K562 (cell line): ENCODE measurements around the gene CFAP157. TPM values are rescaled to one million over a fixed set of nuclear protein-coding genes. Genes with fewer than 3 reads are reported as not detected.

Experiments used
- ATAC-seq: fragments of 200-7000 bp; cut with Tn5 transposase; 3 replicates; pipeline ENCODE4 v1.9.1; 2020; ENCODE audit warnings: moderate library complexity
- BruUV-seq: library from RNA; stranded (reverse); fragments of 400-500 nt; replicated peaks from 2 replicates; lab custom pipeline; 2021; lab: Mats Ljungman, UMichigan
- CTCF ChIA-PET: fragments of 300-600 bp; formaldehyde crosslinking; extraction: SDS; loops from one replicate; lab custom pipeline; 2021; ENCODE audit warnings: low intra/inter-chr PET ratio; lab: Yijun Ruan, JAX
- POLR2A ChIA-PET: fragments of 300-600, 350-650 bp; sonication (Branson Sonifier 250); formaldehyde crosslinking; extraction: SDS; loops from one replicate; lab custom pipeline; 2021; ENCODE audit warnings: antibody characterized with exemption, inconsistent platforms; lab: Yijun Ruan, JAX
- DNase-seq, 4 experiments: peaks; one replicate each; pipeline versions ENCODE4 v3.0.0 to v3.0.0-alpha.2; 2011 to 2018; ENCODE audit warnings: low spot score in 3 of 4, mixed read lengths in 3 of 4; ENCODE audit errors: extremely low read depth in 1 of 4
- FAIRE-seq: peaks from 2 replicates; lab custom pipeline; 2011; peaks lifted over from hg19 to GRCh38; lab: Jason Lieb, UNC
- H2AFZ ChIP-seq: 2 replicates; pipeline ENCODE4 v1.6.0; 2011; ENCODE audit warnings: low read depth, low read length, control low read depth, inconsistent platforms
- H3K27ac ChIP-seq: fragments of 200-600 bp; 3 replicates; pipeline ENCODE4 v1.8.0; 2011; ENCODE audit warnings: low read depth, mild to moderate bottlenecking, control low read depth, inconsistent platforms, low read length, moderate library complexity, mixed read lengths; ENCODE audit errors: extremely low read depth
- H3K27me3 ChIP-seq, 2 experiments: fragments of 300-600 bp in 1 of 2; 2 replicates in 1 of 2; 3 replicates in 1 of 2; pipeline versions ENCODE4 v1.6.0 to v1.8.0; 2011; ENCODE audit warnings: inconsistent platforms in 2 of 2, low read length in 2 of 2, mild to moderate bottlenecking in 1 of 2, mixed read lengths in 1 of 2, moderate library complexity in 1 of 2; ENCODE audit not compliant: control insufficient read depth in 2 of 2, insufficient read depth in 2 of 2
- H3K36me3 ChIP-seq: fragments of 300-600 bp; 3 replicates; pipeline ENCODE4 v1.8.0; 2011; ENCODE audit warnings: mild to moderate bottlenecking, low read length, inconsistent platforms; ENCODE audit not compliant: control insufficient read depth, insufficient read depth
- H3K4me1 ChIP-seq, 2 experiments: fragments of 200-600 bp in 1 of 2; replicated peaks in 1 of 2; 2 replicates in 1 of 2; 3 replicates in 1 of 2; pipeline versions ENCODE4 v1.5.1 to v1.8.0; 2011; ENCODE audit warnings: inconsistent platforms in 2 of 2, low read length in 2 of 2, mild to moderate bottlenecking in 1 of 2, mixed read lengths in 1 of 2, moderate library complexity in 1 of 2; ENCODE audit not compliant: control insufficient read depth in 2 of 2, insufficient read depth in 2 of 2
- H3K4me2 ChIP-seq: 2 replicates; pipeline ENCODE4 v1.6.1; 2011; ENCODE audit warnings: low read length, control low read depth, inconsistent platforms, mixed read lengths; ENCODE audit not compliant: insufficient read depth
- H3K4me3 ChIP-seq: fragments of 200-600 bp; sonication (generic), shearing (Covaris generic); 2 replicates; pipeline ENCODE4 v1.5.1; 2016; ENCODE audit warnings: control low read depth, inconsistent platforms
- H3K79me2 ChIP-seq: fragments of 200-600 bp; 3 replicates; pipeline ENCODE4 v1.8.0; 2011; ENCODE audit warnings: low read length, inconsistent platforms; ENCODE audit not compliant: control insufficient read depth, insufficient read depth
- H3K9ac ChIP-seq, 2 experiments: 2 replicates each; pipeline versions ENCODE4 v1.6.0 to v1.6.1; 2011; ENCODE audit warnings: low read depth in 2 of 2, low read length in 2 of 2, control low read depth in 1 of 2, inconsistent platforms in 1 of 2, mild to moderate bottlenecking in 1 of 2, mixed read lengths in 1 of 2; ENCODE audit not compliant: insufficient read depth in 1 of 2
- H3K9me1 ChIP-seq: one replicate; pipeline ENCODE4 v1.6.0; 2011; ENCODE audit warnings: inconsistent platforms, mild to moderate bottlenecking, low read length, moderate library complexity; ENCODE audit not compliant: control insufficient read depth, insufficient read depth
- H3K9me3 ChIP-seq: replicated peaks from 2 replicates; pipeline ENCODE4 v1.5.1; 2011; ENCODE audit warnings: low read depth, low read length, inconsistent platforms; ENCODE audit not compliant: control insufficient read depth, insufficient read depth
- H4K20me1 ChIP-seq: replicated peaks from 2 replicates; pipeline ENCODE4 v1.6.1; 2011; ENCODE audit warnings: low read length, inconsistent platforms, mixed read lengths; ENCODE audit not compliant: control insufficient read depth, insufficient read depth
- CEBPG ChIP-seq, 3 experiments: fragments of 200-800 bp in 1 of 3; sonication (Bioruptor generic) in 1 of 3; sonication (generic) in 1 of 3; formaldehyde crosslinking in 1 of 3; IDR thresholded peaks in 2 of 3; conservative IDR thresholded peaks in 1 of 3; 2 replicates each; pipeline versions ENCODE4 v1.6.1 to v1.8.0; 2016 to 2022; ENCODE audit warnings: missing compliant biosample characterization in 2 of 3, missing genetic modification characterization in 2 of 3, mild to moderate bottlenecking in 1 of 3, missing genetic modification reagents in 1 of 3
- FOXK1 ChIP-seq: sonication (generic); formaldehyde crosslinking; IDR thresholded peaks from 2 replicates; pipeline ENCODE4 v1.8.0; 2022; ENCODE audit warnings: missing genetic modification reagents, mild to moderate bottlenecking, borderline replicate concordance
- GABPB1 ChIP-seq: sonication (generic); formaldehyde crosslinking; IDR thresholded peaks from 2 replicates; pipeline ENCODE4 v1.8.0; 2022; ENCODE audit warnings: mild to moderate bottlenecking, missing genetic modification reagents
- IFI16 ChIP-seq: fragments of 250-450 bp; sonication (Bioruptor Pico); IDR thresholded peaks from 2 replicates; pipeline ENCODE4 v2.1.2; 2022; ENCODE audit warnings: mild to moderate bottlenecking, inconsistent platforms
- JUNB ChIP-seq: fragments of 450-650 bp; formaldehyde crosslinking; conservative IDR thresholded peaks from 2 replicates; pipeline ENCODE4 v1.4.0; 2020; ENCODE audit warnings: mild to moderate bottlenecking
- KDM1A ChIP-seq, 2 experiments: fragments of 450-650 bp; IDR thresholded peaks; 2 replicates each; pipeline ENCODE4 v1.6.1; 2016; ENCODE audit warnings: mild to moderate bottlenecking in 2 of 2
- MBD1 ChIP-seq: fragments of 250-450 bp; sonication (Bioruptor Pico); IDR thresholded peaks from 2 replicates; pipeline ENCODE4 v1.8.0; 2022; ENCODE audit warnings: inconsistent platforms
- RBM34 ChIP-seq: fragments of 200-400 bp; formaldehyde crosslinking; IDR thresholded peaks from 2 replicates; pipeline ENCODE4 v1.6.1; 2018; ENCODE audit warnings: low read length, borderline replicate concordance; ENCODE audit not compliant: insufficient read depth
- ZC3H8 ChIP-seq: fragments of 450-650 bp; IDR thresholded peaks from 2 replicates; pipeline ENCODE4 v1.6.1; 2017
- WGBS: fragments of 100-300 bp; shearing (Covaris generic); methylation state at CpG from one replicate; pipeline ENCODE4 v1.1.6; 2016; ENCODE audit warnings: low coverage, mixed read lengths; ENCODE audit not compliant: insufficient coverage; ENCODE audit errors: missing lambda C conversion rate; 5-methylcytosine and 5-hydroxymethylcytosine counted together
- in situ Hi-C: fragments of 300-500 bp; cut with MboI; formaldehyde crosslinking; loops from 4 replicates; pipeline ENCODE4 v1.15.0; 2018; ENCODE audit warnings: inconsistent platforms, mixed read lengths
- intact Hi-C: fragments of 100-400 bp; cut with micrococcal nuclease; formaldehyde crosslinking; loops from 2 replicates; pipeline ENCODE4 v1.14.2; 2022
- polyA plus RNA-seq, 8 experiments: library from polyadenylated mRNA; depleted of rRNA in 4 of 8; stranded (reverse) in 5 of 8; unstranded in 3 of 8; fragments of >200 nt; fragmentation: Nextera tagmentation in 2 of 8; fragmentation: Illumina TruSeq in 1 of 8; extraction: Ambion mirVana in 2 of 8; extraction: Trizol in 1 of 8; gene quantifications; 2 replicates each; pipeline versions ENCODE4 v1.2.1 to v1.2.3, GENCODE V29; 2011 to 2014; ENCODE audit warnings: inconsistent platforms in 1 of 8, missing spikeins in 1 of 8
- total RNA-seq, 7 experiments: library from RNA; depleted of rRNA in 6 of 7; stranded (reverse); fragments of >200 nt in 6 of 7; fragmentation: Illumina TruSeq in 2 of 7; extraction: Trizol in 2 of 7; gene quantifications; 2 replicates each; pipeline versions ENCODE4 v1.2.1 to v1.2.3, GENCODE V29; 2011 to 2021; ENCODE audit warnings: low replicate concordance in 1 of 7
- TF ChIP-seq, protein P1 (sequence below): fragments of 200-800 bp; sonication (Bioruptor generic); IDR thresholded peaks from 2 replicates; pipeline ENCODE4 v1.6.1; 2017; ENCODE audit warnings: missing genetic modification characterization, missing compliant biosample characterization

CFAP157 gene
- total and polyA plus RNA-seq, 9 of the 15 experiments (the other 6 are each of a cell fraction or from before 2014, with no cell fraction given): 0.03 TPM; not detected in 8

GRCh38 chr9:127734747-127735529, 28.1 kb downstream of the CFAP157 start, which contains the start of gene TOR2A (continued):
- TF ChIP-seq MBD1: no peak
- TF ChIP-seq, all 486 proteins: peak for 155

- Histone ChIP-seq H3K9ac (0 out of 4 replicates have a peak overlapping the region, but pooled peaks of 1 of the 2 experiments have one; percentile 12), H3K9me3 (no peaks in the 10 kb centered on the region), H2AFZ (no peak overlapping the region), H3K4me3 (peak overlapping the region; percentile 74; the same call in 1 of the 2 replicates), H3K4me1 (peaks cover 10 to 42% of the 10 kb centered on the region in 2 experiments), H3K79me2 (peaks cover 4% of the 10 kb centered on the region; the same call in 2 of the 3 replicates), H3K27me3 (no peaks in the 10 kb centered on the region), H3K27ac (no peak overlapping the region), H3K4me2 (no peak overlapping the region; the same call in 1 of the 2 replicates), H3K9me1 (no peaks in the 10 kb centered on the region), H3K36me3 (no peaks in the 10 kb centered on the region), H4K20me1 (no peaks in the 10 kb centered on the region; the same call in 1 of the 2 replicates)
- in situ Hi-C loops: loop anchor here (5.0 to 10.0 kb wide), 5 partner anchors 47 to 233 kb away; partner anchors contain the start of gene ST6GALNAC4
- CTCF ChIA-PET: interaction anchor here (0.6 to 3.4 kb wide), 10 partner anchors 49 to 530 kb away, joined by 3 to 49 read pairs (median 10); partner anchors contain the start of genes CDK9 and ST6GALNAC4
- ATAC-seq (no peak), FAIRE-seq (no peak), DNase-seq (no peak)
- intact Hi-C loops: loop anchor here (1.0 to 10.0 kb wide), 7 partner anchors 50 to 299 kb away; no protein-coding TSS in a partner anchor
- POLR2A ChIA-PET: interaction anchor here (0.6 to 1.4 kb wide), 6 partner anchors 12 to 183 kb away, joined by 3 to 6 read pairs (median 3); no protein-coding TSS in a partner anchor
- 9% methylated on average over 15 of the region's 15 CpGs for WGBS
- BruUV-seq: no TSS peak
- TF ChIP-seq ZC3H8 (no peak), KDM1A (IDR thresholded peaks at IDR 0.05) (peak in 1 of 2 experiments; percentile 21; a peak in 1 of 4 replicates), CEBPG (CRISPR knock-in tag; IDR thresholded peaks at IDR 0.05) (no peak), CEBPG (tag; conservative IDR thresholded peaks at IDR 0.05 in 1 of 2, IDR thresholded peaks at IDR 0.05 in 1 of 2) (no peak), GABPB1 (CRISPR knock-in tag) (no peak), FOXK1 (CRISPR knock-in tag) (0 out of 2 replicates have a peak, but pooled peaks have one; percentile 25), JUNB (CRISPR knock-in tag) (no peak), RBM34 (no peak), IFI16 (CRISPR knock-in tag) (no peak)
- TF ChIP-seq, protein P1, sequence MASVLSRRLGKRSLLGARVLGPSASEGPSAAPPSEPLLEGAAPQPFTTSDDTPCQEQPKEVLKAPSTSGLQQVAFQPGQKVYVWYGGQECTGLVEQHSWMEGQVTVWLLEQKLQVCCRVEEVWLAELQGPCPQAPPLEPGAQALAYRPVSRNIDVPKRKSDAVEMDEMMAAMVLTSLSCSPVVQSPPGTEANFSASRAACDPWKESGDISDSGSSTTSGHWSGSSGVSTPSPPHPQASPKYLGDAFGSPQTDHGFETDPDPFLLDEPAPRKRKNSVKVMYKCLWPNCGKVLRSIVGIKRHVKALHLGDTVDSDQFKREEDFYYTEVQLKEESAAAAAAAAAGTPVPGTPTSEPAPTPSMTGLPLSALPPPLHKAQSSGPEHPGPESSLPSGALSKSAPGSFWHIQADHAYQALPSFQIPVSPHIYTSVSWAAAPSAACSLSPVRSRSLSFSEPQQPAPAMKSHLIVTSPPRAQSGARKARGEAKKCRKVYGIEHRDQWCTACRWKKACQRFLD (CRISPR knock-in tag): no peak
Measured at GRCh38 chr9:127735530-127736185, 28.9 kb downstream of the CFAP157 start.
